ENCODE results near the gene IARS2.
"Not testable (repeated sequence)": the region's sequence is repeated elsewhere in the genome, so short reads cannot be mapped to it uniquely, and the experiment has no call there.

Gene IARS2

DNA sequence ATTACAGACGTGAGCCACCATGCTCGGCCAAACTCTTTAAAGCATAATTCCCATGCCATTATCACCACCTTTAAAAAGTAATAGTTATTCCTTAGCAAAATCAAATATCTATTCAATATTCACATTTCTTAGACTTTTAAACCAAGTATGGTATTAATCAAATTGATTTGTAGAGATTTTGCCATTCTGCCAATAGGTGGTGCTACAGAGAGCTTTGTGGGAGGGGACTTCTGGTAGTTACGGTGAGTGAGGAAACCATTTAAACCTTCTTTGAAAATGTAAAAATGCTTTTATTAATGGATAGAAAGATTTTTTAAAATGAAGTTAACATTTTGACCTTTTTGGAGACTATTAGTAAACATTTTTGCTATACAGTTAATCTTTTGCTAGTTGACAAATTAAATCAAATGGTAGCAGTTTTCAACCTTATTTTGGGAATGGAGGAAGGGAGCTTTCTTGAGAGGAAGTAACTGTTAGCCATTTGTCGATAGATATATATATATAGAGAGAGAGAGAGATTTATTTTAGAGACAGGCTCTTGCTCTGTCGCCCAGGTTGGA lies 19.3 kb downstream of the IARS2 start:
- no peak for DNase-seq

GRCh38 chr1:220119043-220119512 lies 25.1 kb downstream of the IARS2 start:
- DNase-seq = no peak

DNA sequence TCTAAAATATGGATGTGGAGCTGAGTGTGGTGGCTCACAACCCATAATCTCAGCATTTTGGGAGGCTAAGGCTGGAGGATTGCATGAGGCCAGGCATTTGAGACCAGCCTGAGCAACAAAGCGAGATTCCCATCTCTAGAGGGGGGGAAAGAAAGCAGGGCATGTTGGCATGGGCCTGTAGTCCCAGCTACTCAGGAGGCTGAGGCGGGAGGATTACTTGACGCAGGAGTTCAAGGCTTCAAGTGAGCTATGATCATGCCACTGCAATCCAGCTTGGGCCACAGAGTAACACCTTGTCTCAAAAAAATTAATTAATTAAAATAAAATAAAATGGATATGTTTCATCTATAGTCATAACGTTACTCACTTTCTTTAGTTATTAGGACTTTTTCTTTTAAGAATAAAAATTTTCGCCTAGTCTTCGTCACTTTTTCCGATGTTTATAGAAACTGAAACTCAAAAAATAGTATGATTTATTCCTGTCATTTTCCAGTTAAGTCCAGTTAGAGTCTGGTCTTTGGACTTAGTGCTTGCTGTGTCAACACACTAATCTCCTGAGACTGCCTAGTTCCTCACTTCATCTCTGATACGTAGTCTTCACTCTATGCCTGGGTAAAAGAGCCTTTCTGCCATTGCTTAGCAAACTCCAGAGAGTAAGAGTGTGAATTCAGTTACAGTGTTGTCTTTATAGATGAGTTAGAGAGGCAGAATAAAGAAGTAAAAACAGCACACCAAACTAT lies 28.0 kb downstream of the IARS2 start:
- no peak for DNase-seq

GRCh38 chr1:220123066-220123465 lies 29.1 kb downstream of the IARS2 start:
- no peak for DNase-seq

- DNase-seq = no peak
Measured at GRCh38 chr1:220123889-220124288, 30.0 kb downstream of the IARS2 start.

DNA sequence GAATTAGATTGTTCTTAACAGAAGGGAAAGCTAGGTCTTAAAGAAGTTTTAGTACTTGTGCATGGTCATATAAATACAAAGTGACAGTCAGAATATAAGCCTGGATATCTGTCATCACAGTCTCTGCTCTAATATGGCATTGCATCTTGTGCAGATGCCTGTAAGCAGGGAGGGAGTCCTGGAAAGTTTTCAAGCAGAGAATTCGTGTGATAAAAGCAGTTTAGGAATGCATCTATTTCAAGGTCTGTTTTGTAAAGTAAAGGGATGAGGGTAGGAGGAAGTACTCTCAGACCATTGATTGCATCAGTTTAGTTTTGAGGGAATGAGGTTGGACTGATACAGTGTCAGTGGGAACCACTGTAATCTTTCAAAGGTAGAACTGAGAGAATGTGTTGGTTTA lies 30.6 kb downstream of the IARS2 start:
- no peak for DNase-seq

- no peak for DNase-seq
Measured at GRCh38 chr1:220127076-220127475, 33.1 kb downstream of the IARS2 start.

DNA sequence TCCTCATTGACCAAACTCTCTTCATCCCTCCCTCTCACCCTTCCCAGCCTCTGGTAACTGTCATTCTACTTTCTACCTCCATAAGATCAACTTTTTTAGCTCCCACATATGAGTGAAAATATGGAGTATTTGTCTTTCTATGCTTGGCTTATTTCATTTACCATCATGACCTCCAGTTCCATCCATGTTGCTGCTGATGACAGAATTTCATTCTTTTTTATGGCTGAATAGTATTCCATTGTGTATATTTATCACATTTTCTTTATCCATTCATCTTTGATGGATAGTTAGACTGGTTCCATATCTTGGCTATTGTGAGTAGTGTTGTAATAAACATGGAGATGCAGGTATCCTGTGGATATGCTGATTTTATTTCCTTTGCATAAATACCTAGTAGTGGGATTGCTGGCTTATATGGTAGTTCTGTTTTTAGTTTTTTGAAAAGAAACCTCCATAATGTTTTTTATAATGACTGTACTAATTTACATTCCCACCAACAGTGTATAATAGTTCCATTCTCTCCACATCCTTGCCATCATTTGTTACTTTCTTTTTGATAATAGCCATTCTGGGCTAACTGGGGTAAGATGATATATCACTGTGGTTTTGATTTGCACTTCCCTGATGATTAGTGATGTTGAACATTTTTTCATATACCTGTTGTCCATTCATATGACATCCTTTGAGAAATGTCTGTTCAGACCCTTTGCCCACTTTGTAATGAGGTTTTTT lies 35.7 kb downstream of the IARS2 start:
- no peak for DNase-seq

DNA sequence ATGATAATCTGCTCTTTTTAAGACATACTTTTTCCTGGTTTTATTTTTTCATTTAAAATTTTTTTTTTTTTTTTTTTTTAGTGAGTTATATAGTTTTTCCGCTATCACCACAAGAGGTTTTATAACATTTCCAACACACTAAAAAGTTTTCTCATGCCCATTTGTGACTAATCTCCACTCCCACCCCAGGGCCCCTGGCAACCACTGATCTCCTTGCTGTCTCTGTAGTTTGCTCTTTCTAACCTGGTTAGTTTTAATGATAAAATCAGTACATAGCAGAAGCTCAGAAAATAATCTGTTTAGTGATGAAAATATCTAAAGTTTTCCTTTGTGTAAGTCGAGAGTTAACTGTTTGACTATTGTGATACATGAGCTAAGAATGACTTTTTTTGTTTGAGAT lies 41.8 kb downstream of the IARS2 start:
- DNase-seq = no peak

GRCh38 chr1:220137019-220137786 lies 43.3 kb downstream of the IARS2 start:
- DNase-seq = no peak

DNA sequence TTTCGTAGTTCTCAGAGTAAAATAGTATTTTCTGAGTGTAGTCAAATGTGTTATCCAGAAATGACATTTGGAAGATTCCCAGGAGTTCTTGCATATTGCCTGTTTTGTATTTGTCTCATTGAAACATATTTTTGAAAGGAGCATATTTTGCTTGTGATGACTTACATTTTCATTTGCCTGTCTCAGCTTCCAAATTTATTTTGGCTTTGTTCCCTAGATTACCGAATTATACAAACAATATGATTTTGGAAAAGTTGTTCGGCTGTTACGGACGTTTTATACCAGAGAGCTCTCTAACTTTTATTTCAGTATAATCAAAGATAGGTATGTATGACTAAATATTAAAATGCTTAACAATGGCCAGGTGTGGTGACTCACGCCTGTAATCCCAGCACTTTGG lies 46.0 kb downstream of the IARS2 start:
- no peak for DNase-seq

GRCh38 chr1:220144051-220144450 lies 50.1 kb downstream of the IARS2 start:
- no peak for DNase-seq

DNA sequence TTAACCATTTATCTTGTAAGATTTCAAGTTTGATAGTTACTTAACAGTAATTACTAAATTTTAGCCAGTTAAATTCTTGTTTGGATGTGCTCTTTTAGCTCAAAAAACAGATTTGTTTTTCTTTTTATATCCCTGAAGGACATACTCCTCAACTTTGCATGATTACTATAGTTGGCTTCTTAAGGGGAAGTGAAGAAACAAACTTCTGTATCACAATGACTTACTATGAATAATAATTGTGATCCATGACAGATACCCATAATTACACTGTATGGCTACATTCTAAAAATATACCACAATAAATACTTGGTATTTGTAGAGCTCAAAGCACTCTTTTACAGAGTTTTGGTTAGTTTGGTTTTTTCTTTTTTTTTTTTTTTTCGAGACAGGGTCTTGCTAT lies 55.8 kb downstream of the IARS2 start:
- DNase-seq = no peak

DNA sequence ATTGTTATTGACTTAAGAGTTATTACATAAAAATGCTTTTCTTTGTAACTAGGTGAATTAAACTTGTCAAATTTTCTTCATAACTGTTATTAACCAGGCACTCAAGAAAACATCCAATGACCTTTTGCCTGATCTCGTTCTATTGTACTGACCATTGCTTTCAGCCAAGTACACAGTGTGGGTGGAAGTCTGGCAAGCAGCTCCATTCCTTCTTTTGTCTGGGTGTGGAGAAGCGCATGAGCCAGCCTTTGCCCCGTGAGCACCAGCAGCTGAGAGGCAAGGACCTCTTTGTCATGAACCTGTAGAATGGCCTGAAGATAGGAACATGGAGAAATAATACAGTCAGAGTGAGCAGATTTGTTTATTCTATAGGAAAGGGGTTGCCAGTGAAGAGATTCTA lies 57.5 kb downstream of the IARS2 start:
- no peak for DNase-seq

GRCh38 chr1:220153147-220153546 lies 59.2 kb downstream of the IARS2 start:
- DNase-seq = no peak

GRCh38 chr1:220156620-220157146 lies 62.8 kb downstream of the IARS2 start:
- DNase-seq = no peak

DNA sequence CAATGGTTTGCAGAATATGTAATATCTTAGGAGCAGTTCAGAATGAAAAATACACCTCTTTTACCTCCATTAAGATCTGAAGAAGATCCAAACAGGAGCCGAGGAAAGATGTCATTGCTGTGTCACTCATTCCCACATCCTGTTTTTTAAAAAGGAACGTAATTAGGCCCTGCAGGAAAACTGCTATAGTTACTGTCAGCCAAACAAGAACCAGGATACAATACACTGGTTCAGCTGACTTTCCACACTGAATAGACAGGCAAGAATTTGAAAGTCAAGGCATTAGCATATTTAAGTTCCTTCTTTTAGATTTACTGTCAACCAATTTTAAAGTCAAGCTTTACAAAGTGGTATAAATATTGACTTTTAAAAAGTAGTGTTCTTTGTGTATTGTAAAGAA lies 63.8 kb downstream of the IARS2 start:
- DNase-seq = no peak

DNA sequence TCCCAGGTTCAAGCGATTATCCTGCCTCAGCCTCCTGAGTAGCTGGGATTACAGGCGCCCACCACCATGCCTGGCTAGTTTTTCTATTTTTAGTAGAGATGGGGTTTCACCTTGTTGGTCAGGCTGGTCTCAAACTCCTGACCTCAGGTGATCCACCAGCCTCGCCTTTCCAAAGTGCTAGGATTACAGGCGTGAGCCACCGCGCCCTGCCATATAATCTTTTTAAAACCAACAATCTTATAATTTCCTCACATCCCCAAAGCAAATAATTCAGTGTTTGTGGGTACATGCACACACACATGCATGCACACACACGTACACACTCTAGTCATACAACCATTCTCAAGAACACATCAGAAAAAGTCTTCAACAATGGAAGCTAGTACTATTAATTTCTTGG lies 64.6 kb downstream of the IARS2 start:
- not testable (repeated sequence) for DNase-seq

GRCh38 chr1:220159041-220159440 lies 65.1 kb downstream of the IARS2 start:
- no peak for DNase-seq

- no peak for DNase-seq
Measured at GRCh38 chr1:220160027-220160426, 66.1 kb downstream of the IARS2 start.

DNA sequence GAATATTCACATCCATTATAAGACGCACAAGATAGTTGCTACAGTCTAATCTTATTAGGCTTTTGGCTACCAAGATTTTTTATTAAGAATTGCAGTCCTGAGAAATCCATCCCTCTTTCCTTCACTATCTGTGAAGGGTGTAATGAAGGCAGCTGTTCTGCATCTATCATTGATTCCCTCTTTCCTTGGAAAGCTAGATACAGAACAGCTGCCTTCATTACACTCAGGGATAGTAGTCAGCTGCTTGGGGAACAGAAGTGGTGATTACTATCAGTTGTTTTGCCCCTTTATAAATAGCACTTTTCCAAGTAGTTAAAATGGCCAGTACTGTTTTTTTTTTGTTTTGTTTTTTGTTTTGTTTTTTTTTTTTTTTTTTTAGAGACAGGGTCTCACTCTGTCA lies 70.2 kb downstream of the IARS2 start:
- DNase-seq = no peak

DNA sequence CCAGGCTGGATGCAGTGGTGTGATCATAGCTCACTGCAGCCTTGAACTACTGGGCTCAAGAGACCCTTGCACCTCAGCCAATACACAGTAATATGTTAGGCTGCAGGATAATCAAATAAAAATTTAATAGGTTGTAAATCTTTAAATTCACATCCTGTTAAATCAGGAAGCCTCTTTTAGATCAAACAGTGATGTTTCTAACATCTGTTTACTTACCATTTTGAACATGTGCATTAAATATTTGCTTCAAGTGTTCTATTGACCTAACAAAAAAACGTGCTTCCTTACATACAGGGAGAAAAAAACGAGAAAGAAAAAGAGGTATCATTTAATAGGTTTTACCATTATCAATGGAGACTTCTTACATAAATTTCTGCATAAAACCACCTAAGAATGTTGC lies 70.6 kb downstream of the IARS2 start:
- DNase-seq = no peak

DNA sequence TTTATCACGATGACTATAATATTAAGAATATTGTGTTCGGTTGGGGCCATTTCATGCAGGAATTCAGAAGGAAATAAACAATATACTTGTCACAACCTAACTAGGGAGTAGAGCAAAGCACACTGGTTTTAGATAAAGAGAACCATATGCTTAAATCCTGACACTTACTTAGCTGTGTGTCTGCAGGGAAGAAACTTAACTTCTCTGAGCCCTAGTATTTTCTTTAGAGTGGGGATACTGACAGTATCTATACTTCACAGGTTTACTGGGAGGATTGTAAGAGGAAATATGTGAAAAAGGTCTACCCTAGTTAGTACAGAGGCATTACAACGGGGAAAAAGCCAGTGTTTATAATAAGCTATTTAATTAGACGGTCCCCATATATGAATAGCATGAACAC lies 72.9 kb downstream of the IARS2 start:
- DNase-seq = no peak
